Heart left ventricle (tissue), 13 donors: ENCODE measurements around the gene FANCB.

Source experiments
- CTCF ChIP-seq, 12 donors: fragments of 200-600 bp; sonication (generic) in 4 of 12; IDR thresholded peaks; one replicate each; pipeline versions ENCODE4 v1.5.0 to v1.8.0; 2018 to 2022; ENCODE audit warnings: antibody characterized with exemption in 12 of 12, mild to moderate bottlenecking in 5 of 12
- POLR2A ChIP-seq, 2 donors: fragments of 450-650 bp; IDR thresholded peaks; one replicate each; pipeline ENCODE4 v1.6.1; 2017; ENCODE audit warnings: antibody characterized with exemption in 2 of 2, mild to moderate bottlenecking in 2 of 2, moderate library complexity in 2 of 2
- donor health status: ischemic (EF 13 %, LVEDD 7.1; RV severe dilation, severe dysfunction).
- donor health status: DM: no; HTN: yes; CAD: no.
- donor health status: DM: no; HTN: no; CAD: no.
- donor health status: ischemic (EF 25% LVEDD 6.9; RV normal size, moderate dysfunction).
- donor health status: ischemic (EF 25% LVEDD 5.7; RV mildly dilated, moderate dysfunction).
- donor health status: ischemic (EF 35%, LVEDD 5.7; RV mildly dilated, moderate dysfunction).
- donor health status: nonischemic (EF 11% LVEDD 7.7; RV severe dilation, severe dysfunction).
- donor health status: DM: yes; HTN: yes; CAD: no.
- donor health status: PGD.
- donor health status: ischemic (EF 29% LVEDD 5.4; RV normal size, mild dysfunction).
- donor health status: nonischemic (EF 23%, LVEDD 6.1; RV moderate dilation, normal function).

- no peak for TF ChIP-seq CTCF (IDR thresholded peaks at IDR 0.05)
- no peak for TF ChIP-seq POLR2A (IDR thresholded peaks at IDR 0.05)
These were observed 13.4 kb upstream of the FANCB start for GRCh38 chrX:14886252-14886651.
